GM10266 (cell line): ENCODE data around the gene NALCN.

Experiments
- DNase-seq: peaks from one replicate; pipeline ENCODE4 v3.0.0; 2012; ENCODE audit errors: extremely low spot score
- CTCF ChIP-seq: IDR thresholded peaks from 2 replicates; pipeline ENCODE4 v1.5.1; 2012; ENCODE audit warnings: mild to moderate bottlenecking, low read depth; ENCODE audit not compliant: control insufficient read depth, insufficient read depth; ENCODE audit errors: missing control alignments

Gene NALCN

GRCh38 chr13:101185606-101186005, 230.7 kb downstream of the NALCN start:
- no peak for DNase-seq
- no peak for TF ChIP-seq CTCF

GRCh38 chr13:101181076-101181685, 235.1 kb downstream of the NALCN start:
- TF ChIP-seq CTCF, result no peak
- DNase-seq, result no peak

- TF ChIP-seq CTCF, result no peak
- no peak for DNase-seq
Observed at GRCh38 chr13:101179021-101179420, 237.3 kb downstream of the NALCN start.

- no peak for TF ChIP-seq CTCF
- DNase-seq, result no peak
Observed at GRCh38 chr13:101178406-101178805, 237.9 kb downstream of the NALCN start.

GRCh38 chr13:101170306-101170705, 246.0 kb downstream of the NALCN start:
- DNase-seq, result no peak
- no peak for TF ChIP-seq CTCF

GRCh38 chr13:101157261-101157660, 259.0 kb downstream of the NALCN start:
- TF ChIP-seq CTCF, result no peak
- no peak for DNase-seq

GRCh38 chr13:101155920-101156319, 260.4 kb downstream of the NALCN start:
- DNase-seq, result no peak
- TF ChIP-seq CTCF, result peak; percentile 42
